GM18517 (cell line): ENCODE data around the gene NIN.

Experiments
- ATAC-seq: cut with Tn5 transposase; IDR thresholded peaks from one replicate; pipeline ENCODE4 v1.9.1; 2021; ENCODE audit warnings: mild to moderate bottlenecking, moderate library complexity; ENCODE audit not compliant: unreplicated experiment

Gene NIN

DNA sequence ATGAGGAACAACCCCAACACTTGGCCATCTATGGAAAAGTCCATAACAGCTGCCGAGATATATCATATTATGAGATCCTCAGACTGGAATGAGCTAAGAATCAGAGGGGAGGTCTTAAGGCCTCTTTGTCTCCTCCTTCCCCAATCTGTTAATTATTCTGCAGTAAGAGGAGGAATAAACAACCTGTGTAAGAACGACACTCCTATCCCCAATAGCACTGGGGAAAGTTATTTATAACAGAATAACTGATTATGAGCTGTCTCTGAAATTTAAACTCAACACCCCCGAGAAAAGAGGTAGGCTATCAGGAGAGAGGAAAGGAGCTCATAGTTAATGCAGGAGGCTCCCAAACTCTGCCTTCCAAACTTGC lies 68.0 kb downstream of the NIN start:
- ATAC-seq, result no peak

DNA sequence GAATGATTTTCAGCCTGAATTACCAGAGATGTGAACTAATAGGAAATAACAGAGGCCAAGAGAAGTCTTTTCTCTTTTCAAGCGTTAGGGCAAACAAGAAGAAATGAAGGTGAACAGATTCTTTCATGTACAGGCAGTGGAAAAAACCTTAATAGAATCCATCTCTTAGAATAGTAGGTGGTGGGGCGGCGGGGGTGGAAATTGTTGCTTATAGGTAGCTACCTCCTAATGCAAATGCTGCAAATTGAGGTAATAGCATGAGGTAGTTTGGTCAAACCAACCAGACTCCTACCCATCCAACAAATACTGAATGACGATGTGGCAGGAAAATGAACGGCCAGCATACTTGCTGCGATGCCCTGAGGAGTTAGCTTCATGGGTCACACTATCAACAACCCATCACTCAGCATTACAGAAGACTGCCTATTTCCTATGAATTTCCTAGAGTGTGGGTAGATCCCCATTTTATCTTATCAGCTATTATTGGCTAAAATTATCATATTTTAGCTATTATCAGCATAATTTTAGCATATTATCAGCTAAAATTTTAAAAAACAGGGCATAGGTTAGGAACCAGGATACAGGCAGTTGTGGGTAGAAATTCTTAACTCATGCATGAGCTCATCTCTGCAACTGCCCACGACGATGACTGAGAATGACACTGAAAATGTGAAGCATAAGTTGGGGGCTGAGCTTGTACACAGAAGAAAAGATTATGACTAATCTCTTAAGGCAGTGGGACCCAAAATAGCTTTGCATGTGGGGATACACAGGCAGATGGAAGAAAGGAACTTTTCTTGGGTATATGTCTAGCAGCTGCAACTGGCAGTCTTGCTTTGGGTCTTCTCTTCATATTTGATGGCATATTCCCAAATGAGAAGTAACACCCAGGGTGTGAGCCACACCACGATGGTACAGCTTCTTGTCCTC lies 68.7 kb downstream of the NIN start:
- peak; percentile 76 for ATAC-seq

DNA sequence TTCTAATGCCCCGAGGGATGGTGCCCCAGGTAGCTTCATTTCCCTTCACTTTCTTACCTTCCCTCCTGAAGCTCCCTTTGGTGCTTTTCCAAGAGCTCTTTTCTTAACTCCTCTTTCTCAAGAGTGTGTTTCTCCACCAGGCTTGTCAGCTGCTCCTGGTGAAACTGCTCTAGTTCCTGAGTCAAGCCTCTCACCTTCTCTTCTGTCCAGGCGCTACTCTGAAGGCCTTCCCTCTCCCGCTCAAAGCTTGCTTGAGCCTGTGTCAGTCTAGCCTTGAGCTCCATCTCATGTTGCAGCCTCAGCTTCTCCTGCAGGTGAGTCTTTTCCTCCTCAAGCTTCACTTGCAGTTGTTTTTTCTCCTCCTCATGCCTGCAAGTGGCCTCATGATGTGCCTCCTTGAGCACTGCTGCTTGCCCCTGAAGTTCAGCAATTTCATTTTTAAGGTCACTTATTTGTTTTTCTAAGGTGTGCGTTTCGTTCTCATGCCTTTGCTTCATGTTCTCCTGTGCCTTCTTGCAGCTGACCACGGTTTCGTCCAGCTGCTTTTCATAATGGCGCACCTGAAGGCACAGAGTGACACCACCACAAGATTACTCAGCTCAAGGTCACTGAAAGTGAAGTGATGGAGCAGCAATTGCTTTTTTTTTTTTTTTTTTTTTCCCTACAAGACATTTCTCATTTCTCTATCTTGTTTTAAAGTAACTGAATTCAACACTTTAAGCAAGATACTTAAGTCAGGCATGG lies 71.0 kb downstream of the NIN start:
- no peak for ATAC-seq

DNA sequence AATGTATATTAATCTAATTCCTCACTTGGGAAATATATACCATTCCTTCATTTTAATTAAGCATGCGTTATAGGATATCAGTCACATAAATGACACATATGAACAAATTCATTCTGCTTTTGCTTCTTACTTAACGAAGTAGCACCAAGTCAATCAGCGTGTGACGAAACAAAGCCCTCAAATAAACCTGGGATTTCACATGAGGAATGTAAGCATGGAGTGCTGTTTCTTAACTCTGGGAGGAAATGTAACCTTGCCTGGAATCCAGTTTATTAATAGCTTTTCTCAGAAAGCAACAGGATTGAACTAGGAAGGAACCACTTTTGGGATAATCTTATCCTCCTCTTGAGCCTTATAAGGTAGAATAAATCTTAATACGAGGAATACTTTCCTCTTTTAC lies 72.0 kb downstream of the NIN start:
- no peak for ATAC-seq

DNA sequence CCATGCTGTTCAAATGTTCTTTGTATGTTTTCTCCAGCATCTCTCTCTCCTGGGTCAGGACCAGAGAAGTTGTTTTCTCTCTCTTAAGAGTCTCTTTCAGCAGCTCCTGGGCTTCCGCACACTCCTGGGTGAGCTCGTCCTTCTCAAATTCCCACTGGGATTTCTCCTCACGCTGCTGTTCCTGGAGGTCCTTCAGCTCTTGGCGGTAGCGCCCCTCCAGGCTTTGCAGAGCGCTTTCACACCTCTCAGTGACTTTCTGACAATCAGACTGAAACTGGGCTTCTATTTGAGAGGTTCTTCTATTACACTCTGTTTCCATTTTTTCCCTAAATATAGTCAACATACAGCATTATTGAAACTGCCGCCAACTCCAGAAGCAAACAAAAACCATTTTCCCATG lies 72.7 kb downstream of the NIN start:
- no peak for ATAC-seq

DNA sequence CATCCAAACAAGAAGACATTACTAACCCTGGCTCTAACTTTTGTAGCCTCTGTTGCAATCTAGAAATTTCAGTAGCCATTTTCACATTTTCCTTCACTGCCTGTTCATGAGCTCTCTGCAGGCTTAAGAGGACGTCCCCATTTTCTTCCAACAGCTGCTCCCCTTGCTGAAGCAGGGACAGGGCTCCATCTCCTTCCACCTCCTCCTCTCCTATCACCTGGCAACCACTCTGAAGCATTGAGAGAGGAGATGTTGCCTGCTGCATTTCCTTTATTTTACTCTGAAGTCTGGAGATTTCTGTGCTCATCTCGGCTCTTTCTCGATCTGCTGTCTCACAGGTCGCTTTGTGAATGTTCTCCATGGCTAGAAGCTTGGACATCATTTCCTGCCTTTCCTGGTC lies 73.3 kb downstream of the NIN start:
- ATAC-seq, result no peak

DNA sequence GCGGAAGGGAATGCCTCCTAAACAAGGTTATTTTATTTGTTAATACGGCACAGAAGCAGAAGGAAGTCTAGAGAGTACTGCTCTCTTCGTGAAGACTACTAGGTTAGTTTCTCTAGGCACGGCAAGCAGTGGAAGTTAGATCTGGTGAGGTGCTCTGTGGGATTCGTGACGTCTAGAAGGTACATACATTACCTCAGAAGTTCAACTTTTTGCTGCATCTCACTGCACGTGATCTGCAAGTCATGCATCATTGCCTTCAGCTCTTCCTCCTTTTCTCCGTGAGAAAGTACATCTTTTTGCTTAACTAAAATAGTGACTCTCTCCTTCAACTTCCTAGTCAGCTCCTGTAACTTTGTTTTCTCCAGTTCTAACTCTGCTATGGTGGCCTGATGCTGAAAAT lies 74.7 kb downstream of the NIN start:
- no peak for ATAC-seq

DNA sequence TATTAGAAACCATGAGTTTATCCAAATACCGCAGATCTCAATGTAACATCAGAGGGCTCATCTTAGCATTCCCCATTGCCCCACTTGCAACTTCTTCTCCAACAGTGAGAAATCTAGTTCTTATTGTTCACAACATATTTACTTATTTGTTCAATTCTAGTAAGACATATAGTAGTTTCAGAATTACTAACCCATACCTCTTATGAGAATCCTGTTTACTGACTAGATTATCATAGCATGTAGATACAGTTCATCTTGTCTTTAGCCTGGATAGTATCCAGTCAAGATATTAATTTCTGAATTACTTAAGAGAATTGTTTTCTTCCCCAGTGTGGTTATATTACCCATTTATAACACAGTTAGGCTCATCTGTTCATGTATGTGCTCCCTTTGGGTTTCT lies 80.6 kb downstream of the NIN start:
- no peak for ATAC-seq

DNA sequence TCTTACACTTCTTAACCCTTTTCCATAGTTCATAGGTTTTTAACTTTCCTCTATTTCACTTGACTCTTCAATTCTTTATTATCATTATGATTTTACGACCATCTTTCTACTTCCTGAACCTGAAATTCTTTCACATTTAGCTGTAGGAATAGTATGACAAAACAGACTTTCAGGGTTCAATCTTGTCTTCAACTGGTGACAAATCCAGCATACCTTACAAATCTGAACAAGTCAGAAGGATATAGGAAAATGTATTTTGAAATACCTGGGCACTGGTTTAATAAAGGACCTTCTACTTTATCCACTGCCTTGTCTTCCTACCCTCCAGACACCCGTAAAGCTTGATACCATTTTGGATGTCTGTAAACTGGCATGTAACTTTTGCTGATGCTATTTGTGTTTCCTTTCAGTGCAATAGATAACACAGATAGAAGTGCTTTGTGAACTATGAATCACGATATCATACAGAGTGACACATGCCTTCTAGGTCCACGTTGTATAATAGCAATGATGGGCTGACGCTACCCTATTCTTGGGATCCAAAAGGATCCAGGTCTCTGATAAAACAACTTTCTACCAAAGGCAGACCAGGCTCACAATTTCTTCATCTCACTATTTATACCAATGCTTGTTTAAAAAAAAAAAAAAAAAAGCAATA lies 85.4 kb downstream of the NIN start:
- ATAC-seq, result no peak

DNA sequence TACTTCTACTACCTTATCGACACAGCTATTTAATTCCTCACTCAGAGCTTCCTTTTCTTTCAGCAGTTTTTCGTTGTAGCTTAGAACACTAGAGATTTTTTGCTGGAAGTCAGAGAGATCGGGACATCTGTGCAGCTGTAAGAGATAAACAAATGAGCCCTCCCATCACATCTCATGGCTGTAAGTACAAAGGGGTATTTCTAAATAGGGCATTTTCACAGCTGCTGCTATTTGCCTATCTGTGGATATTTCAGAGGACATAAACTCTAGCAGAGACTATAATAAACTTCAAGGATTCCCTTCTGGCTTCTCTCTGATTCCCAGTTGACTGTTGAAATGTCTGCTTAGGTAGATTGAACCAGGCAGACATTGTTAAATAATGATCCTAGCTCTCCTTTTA lies 86.7 kb downstream of the NIN start:
- no peak for ATAC-seq

DNA sequence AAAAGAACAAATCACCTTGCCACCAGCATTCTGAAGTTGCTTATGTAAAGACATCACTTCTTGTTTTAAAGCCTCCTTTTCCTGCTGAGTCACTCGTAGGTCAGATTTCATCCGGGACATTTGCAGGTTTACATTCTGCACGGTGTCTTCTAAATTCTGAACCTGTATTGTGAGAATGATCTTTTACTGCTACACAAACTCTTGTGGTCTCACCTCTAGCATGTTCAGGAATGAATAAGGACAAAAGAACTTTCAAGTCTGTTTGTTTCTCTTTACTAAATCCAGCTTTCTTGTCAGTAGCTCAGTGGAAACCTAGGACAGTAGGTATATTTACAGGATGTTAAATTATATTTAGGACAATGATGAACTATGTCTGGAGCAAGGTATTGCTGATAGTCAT lies 89.4 kb downstream of the NIN start:
- no peak for ATAC-seq

DNA sequence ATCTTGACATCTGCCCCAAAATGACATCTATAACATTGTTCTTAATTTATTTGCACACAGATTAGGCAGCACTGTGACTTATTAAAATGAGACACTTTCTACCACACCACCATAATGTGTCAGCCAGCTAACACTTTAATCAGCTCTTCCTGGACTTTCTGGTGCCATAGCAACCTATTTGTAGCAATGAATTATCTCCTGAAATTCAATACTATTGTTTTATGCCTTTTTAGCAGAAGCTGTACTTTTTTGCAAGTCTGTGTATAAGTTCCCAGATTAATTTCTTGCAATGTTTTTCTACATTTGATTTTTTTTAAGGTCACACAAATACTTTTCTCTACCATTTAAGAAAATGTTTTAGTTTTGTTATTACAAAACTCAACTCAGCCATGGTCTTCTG lies 90.1 kb downstream of the NIN start:
- ATAC-seq, result no peak

DNA sequence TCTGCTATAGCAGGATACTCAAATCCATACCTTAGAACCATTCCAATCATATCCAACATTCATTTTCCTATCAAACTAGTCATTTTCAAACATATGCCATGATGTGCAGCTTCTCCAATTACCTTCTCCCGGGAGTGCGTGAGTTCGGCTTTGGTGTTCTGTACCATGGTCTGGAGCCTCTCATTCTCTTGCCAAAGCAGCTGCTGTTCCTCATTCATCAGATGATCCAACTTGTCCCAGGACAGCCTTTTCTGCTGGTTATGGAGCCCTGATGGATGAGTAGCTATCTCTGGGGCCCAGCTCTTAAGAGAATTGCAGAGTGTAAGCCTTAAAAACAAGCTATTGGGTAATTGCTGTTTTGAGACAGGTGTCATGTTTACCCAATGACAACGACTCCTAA lies 91.8 kb downstream of the NIN start:
- ATAC-seq, result no peak

DNA sequence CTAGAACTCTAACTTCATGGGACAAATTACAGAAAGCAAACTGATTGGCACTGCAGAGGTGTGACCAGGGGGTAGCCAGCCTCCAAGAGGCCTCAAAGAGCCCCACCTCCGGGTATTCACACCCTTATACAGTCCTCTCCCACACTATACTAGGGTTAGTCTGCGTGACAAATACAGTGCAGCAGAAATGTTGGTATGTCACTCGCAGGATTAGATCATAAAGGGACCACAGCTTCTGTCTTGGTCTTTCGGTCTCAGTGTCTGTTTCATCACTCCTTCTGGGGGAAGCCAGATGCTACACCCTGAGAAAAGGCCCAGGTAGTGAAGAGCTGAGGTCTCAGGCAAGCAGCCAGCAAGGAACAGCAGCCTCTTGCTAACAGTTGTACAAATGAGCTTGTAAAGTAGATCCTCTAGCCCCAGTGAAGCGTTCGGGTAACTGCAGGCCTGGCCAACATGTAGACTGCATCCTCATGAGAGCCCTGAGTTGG lies 94.0 kb downstream of the NIN start:
- peak; percentile 68 for ATAC-seq

DNA sequence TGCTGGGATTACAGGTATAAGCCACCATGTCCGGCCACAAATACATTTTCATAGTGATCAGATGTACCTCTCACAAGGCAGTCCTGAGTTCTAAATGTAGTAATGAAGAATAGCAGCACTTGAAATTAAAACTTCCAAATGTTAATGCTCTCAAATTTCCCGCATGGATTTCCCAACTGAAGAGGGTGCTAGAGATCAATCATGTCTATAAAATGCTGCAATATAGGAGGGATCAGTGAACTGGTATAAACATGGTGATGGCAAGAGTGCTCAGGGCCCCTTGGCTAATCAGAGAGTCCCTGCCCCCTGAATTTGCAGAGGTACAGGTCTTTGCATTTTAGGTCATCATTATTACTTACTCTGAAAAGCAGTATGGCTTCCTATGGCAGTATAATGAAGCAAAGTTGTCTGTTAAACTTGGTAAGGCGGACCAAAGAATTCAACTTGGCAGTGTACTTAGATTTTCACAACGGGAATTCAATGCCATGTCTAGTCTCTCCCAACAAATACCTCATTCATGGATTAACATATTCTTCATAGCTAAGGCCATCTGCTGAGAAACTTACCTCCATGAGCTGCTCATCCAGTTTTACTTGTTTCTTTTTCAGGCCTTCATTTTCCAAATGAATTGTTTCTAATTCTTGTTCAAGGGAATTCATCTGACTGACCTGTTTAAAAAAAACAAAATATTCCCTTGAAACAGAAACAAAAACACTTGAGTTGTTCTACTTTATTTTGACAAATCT lies 95.8 kb downstream of the NIN start:
- ATAC-seq, result no peak

DNA sequence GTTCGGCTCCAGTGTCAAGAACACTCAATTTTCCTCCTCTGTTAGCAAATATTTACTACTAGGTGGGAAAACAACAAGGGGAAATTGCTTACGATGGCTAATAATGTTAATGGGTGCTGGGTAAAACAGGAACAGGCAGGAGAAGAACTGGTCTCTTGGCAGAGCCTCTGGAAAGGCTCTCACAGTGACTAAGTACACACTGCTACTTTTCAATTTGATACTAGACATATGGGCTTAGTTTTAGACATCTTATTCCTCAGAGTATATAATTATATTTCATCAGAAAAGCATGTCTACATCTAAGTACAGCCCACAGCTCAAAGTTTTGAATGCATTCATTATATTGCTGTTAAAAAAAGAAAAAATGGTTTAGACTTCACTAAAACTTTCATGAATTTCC lies 97.5 kb downstream of the NIN start:
- ATAC-seq, result no peak

DNA sequence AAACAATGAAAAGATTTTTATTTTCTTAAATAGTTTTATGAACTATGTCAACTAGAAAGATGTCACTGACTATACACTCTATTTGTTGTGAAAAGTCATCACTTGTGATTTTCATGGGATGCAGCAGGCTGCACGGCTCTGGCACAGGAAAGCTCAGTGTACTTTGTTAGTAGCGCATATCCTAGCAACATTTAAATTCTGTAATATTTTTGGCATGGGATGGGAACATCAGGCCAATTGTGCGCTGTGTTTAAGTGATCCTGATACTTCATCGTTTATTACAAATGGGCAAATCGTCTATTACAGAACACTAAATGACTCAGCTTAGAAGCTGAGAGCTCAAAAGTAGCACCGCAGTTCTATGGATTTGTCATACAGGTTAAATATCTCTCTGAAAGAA lies 102.1 kb downstream of the NIN start:
- no peak for ATAC-seq

DNA sequence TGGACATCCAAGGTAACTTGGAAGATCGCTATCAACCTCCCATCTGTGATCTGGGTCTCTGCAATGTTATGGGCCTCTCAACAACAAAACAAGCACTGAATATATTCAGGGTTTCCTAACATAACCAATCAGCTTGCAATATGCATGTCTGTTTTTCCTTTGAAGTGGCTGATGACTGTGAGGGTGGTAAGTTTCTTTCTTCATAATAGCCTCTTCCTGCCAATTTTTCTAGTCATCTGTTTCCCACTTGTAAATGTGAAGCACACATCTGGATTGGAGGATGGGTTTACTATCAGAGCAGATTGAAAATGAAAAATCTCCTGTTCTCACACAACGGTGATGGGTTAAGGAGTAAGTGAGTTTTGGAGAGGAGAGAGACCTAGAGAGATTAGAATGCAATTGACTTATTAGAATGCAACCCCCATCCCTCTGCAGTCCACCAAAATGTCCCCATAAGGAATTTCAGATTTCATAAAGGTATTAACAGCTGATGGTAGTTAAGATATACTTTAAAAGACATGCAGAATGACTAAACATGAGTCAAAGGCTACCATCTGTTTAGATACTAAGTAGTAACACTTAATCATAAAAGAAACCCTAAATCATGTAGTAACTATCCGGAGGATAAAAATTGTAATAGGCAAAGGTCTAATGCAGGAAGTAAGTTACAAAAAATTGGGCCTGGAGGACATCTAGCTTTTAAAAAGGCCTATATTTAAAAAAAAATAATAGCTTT lies 104.4 kb downstream of the NIN start:
- ATAC-seq, result no peak

DNA sequence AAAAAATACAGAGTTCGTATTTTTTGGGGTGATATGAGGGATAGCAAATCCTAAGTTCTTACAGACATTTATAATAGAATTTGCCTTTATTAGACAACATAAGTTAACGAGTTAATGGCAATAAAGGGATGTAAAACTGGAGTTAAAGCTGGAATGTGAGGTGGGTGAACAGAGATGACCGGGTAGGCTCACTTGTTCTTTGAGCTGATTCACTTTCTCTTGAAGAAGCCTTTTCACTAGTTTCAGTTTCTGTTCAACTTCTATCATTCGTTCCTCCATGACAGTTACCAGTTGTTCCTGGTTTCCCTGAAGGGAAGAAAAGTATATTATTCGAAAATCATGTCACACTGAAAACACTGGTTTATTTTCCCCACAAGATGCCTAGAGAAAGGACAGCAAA lies 105.2 kb downstream of the NIN start:
- no peak for ATAC-seq
